Panc1 (cell line): Measurements from ENCODE around the gene ZDHHC19. TPM values are rescaled to one million over a fixed set of nuclear protein-coding genes. Genes with fewer than 3 reads are reported as not detected.

ENCODE experiments used
- ATAC-seq: fragments of 200-7000 bp; cut with Tn5 transposase; 2 replicates; pipeline ENCODE4 v1.9.1; 2020; ENCODE audit warnings: mild to moderate bottlenecking, moderate library complexity
- BruUV-seq: library from RNA; stranded (reverse); fragments of 400-500 nt; replicated peaks from 2 replicates; lab custom pipeline; 2021; lab: Mats Ljungman, UMichigan
- CTCF ChIA-PET: fragments of 300-600 bp; sonication (Branson Sonifier 250); formaldehyde crosslinking; loops from one replicate; lab custom pipeline; 2022; ENCODE audit warnings: antibody characterized with exemption; lab: Charles Lee
- POLR2A ChIA-PET: fragments of 300-600 bp; sonication (Branson Sonifier 250); formaldehyde crosslinking; loops from one replicate; lab custom pipeline; 2022; ENCODE audit warnings: antibody characterized with exemption; lab: Charles Lee
- DNase-seq: peaks from one replicate; pipeline ENCODE4 v3.0.0-alpha.2; 2010; ENCODE audit warnings: low read depth, low spot score
- H3K27ac ChIP-seq: 2 replicates; pipeline ENCODE4 v1.5.1; 2011; ENCODE audit warnings: mild to moderate bottlenecking, low read length, inconsistent platforms
- H3K27me3 ChIP-seq: fragments of 200-500 bp; sonication (Bioruptor generic); 2 replicates; pipeline ENCODE4 v1.6.0; 2014; ENCODE audit warnings: low read length, inconsistent platforms; ENCODE audit not compliant: control insufficient read depth, insufficient read depth
- H3K36me3 ChIP-seq: fragments of 200-500 bp; sonication (Bioruptor generic); 2 replicates; pipeline ENCODE4 v1.5.1; 2014; ENCODE audit warnings: inconsistent platforms, mild to moderate bottlenecking, low read length, moderate library complexity; ENCODE audit not compliant: control insufficient read depth, insufficient read depth
- H3K4me1 ChIP-seq: 2 replicates; pipeline ENCODE4 v1.5.1; 2011; ENCODE audit warnings: inconsistent platforms, mild to moderate bottlenecking, low read length, moderate library complexity; ENCODE audit not compliant: control insufficient read depth, insufficient read depth
- H3K4me3 ChIP-seq, 2 experiments: 2 replicates each; pipeline ENCODE4 v1.5.1; 2011 to 2012; ENCODE audit warnings: low read depth in 2 of 2, low read length in 2 of 2, mild to moderate bottlenecking in 2 of 2, inconsistent platforms in 1 of 2, moderate library complexity in 1 of 2
- H3K9me3 ChIP-seq: fragments of 200-500 bp; sonication (Bioruptor generic); 2 replicates; pipeline ENCODE4 v1.5.1; 2014; ENCODE audit warnings: low read depth, mild to moderate bottlenecking, inconsistent platforms, low read length, moderate library complexity; ENCODE audit not compliant: control insufficient read depth, insufficient read depth
- POLR2AphosphoS5 ChIP-seq: IDR thresholded peaks from 2 replicates; pipeline ENCODE4 v1.6.1; 2012; ENCODE audit warnings: mild to moderate bottlenecking, low read depth, low read length, moderate library complexity
- SIN3A ChIP-seq: IDR thresholded peaks from 2 replicates; pipeline ENCODE4 v1.6.1; 2012; ENCODE audit warnings: low read depth, mild to moderate bottlenecking, low read length, moderate library complexity, borderline replicate concordance; ENCODE audit not compliant: insufficient read depth
- TCF7L2 ChIP-seq: IDR thresholded peaks from 2 replicates; pipeline ENCODE4 v1.6.1; 2011; ENCODE audit warnings: mild to moderate bottlenecking, low read depth, low read length, inconsistent platforms
- in situ Hi-C: cut with HindIII; loops from 2 replicates; pipeline ENCODE4 v1.10.0; 2016; ENCODE audit warnings: low sequenced_read_pairs, low pct_unique_long_range_greater_than_20kb
- intact Hi-C: fragments of 100-400 bp; cut with micrococcal nuclease; formaldehyde crosslinking; loops from one replicate; pipeline ENCODE4 v1.10.0; 2022; ENCODE audit not compliant: unreplicated experiment
- total RNA-seq: library from RNA; stranded (reverse); gene quantifications from one replicate; pipeline ENCODE4 v1.2.1, GENCODE V29; 2021; ENCODE audit not compliant: unreplicated experiment
- TF ChIP-seq, protein P1 (sequence below), 2 experiments: IDR thresholded peaks; 2 replicates each; pipeline ENCODE4 v1.6.1; 2011 to 2012; ENCODE audit warnings: low read depth in 2 of 2, control low read depth in 1 of 2, low read length in 1 of 2, mild to moderate bottlenecking in 1 of 2, moderate library complexity in 1 of 2; ENCODE audit not compliant: insufficient read depth in 1 of 2
- TF ChIP-seq, protein P2 (sequence below): fragments of 450-650 bp; IDR thresholded peaks from 2 replicates; pipeline ENCODE4 v1.5.1; 2017; ENCODE audit warnings: mild to moderate bottlenecking

Gene ZDHHC19
- total RNA-seq, 1 experiment from 2014 or later: 0.33 TPM

DNA sequence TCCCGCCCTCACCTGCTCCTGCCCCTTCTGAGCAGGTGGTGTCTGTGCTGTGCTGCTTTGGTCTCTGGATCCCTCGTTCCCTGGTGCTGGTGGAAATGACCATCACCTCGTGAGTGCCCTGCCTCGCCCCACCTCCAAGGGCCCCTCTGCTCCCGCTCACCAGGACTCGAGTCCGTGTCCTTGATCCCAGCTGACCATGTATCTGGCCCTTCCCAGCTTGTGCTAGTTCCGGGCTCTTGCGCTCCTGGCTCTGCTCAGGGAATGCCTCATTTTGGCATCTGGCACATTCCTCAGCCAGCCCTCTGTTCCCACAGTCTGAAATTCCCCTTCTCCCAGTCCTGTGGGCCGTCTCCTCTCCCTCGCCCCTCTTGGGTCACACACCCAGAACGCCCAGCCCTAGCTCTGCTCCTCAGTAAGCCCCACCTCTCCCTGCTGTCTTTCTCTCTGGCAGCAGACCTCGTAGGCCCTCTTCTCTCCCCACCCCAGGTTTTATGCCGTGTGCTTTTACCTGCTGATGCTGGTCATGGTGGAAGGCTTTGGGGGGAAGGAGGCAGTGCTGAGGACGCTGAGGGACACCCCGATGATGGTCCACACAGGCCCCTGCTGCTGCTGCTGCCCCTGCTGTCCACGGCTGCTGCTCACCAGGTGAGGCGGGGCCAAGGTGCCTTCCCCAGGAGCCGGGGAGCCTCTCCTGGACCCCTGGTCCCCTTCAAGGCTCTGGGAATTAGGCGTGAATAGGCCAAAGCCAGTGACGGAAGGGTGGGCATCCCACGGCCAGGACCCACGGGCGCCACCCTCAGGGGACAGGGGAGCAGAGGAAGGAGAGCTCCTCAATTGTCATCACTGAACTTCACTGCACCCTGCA is 16.7 kb upstream of the ZDHHC19 start:
- ChIA-PET POLR2A (no interaction called here), CTCF (interaction anchor here (0.5 kb wide), 1 partner anchor 13 kb away, joined by 3 read pairs; no protein-coding TSS in a partner anchor)
- in situ Hi-C loops: no loop called here

DNA sequence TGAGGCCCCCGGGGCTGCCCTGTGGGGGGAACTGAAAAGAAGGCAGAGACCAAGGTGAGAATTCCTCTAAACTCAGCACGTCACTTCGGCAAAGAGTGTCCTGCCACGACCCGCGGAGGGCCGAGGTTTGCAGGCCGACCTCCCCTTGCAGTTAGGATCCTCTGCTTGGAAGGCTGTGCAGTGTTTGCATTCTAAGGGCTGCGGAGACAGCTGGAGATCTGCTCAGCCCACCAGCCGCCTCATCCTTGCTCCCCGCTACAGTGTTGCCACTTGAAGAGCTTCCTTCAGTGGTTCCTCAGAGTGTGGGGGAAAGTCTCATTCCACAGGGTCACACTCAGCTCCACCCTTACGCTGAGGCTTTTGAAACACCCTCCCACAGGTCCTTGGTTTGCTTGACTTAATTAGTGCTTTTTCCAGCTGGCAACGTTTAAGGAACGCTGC is 15.9 kb upstream of the ZDHHC19 start:
- Histone ChIP-seq H3K27ac (no peak overlapping the region), H3K4me1 (no peaks in the 10 kb centered on the region), H3K9me3 (no peaks in the 10 kb centered on the region), H3K36me3 (no peaks in the 10 kb centered on the region), H3K27me3 (no peaks in the 10 kb centered on the region), H3K4me3 (no peak overlapping the region)
- in situ Hi-C loops (no loop called here), intact Hi-C loops (no loop called here)
- CTCF ChIA-PET: interaction anchor here (0.5 kb wide), 1 partner anchor 14 kb away, joined by 3 read pairs; no protein-coding TSS in a partner anchor
- ATAC-seq: peak; percentile 18; the same call in 1 of the 2 replicates
- no peak for DNase-seq
- POLR2A ChIA-PET: no interaction called here
- TF ChIP-seq TCF7L2 (no peak), POLR2AphosphoS5 (no peak), SIN3A (no peak)
- TF ChIP-seq, protein P1, sequence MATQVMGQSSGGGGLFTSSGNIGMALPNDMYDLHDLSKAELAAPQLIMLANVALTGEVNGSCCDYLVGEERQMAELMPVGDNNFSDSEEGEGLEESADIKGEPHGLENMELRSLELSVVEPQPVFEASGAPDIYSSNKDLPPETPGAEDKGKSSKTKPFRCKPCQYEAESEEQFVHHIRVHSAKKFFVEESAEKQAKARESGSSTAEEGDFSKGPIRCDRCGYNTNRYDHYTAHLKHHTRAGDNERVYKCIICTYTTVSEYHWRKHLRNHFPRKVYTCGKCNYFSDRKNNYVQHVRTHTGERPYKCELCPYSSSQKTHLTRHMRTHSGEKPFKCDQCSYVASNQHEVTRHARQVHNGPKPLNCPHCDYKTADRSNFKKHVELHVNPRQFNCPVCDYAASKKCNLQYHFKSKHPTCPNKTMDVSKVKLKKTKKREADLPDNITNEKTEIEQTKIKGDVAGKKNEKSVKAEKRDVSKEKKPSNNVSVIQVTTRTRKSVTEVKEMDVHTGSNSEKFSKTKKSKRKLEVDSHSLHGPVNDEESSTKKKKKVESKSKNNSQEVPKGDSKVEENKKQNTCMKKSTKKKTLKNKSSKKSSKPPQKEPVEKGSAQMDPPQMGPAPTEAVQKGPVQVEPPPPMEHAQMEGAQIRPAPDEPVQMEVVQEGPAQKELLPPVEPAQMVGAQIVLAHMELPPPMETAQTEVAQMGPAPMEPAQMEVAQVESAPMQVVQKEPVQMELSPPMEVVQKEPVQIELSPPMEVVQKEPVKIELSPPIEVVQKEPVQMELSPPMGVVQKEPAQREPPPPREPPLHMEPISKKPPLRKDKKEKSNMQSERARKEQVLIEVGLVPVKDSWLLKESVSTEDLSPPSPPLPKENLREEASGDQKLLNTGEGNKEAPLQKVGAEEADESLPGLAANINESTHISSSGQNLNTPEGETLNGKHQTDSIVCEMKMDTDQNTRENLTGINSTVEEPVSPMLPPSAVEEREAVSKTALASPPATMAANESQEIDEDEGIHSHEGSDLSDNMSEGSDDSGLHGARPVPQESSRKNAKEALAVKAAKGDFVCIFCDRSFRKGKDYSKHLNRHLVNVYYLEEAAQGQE (IDR thresholded peaks at IDR 0.05; ENCODE audit: insufficient read depth in 1 of 2, low read depth in 2 of 2, low read length in 1 of 2): no peak
- TF ChIP-seq, protein P2, sequence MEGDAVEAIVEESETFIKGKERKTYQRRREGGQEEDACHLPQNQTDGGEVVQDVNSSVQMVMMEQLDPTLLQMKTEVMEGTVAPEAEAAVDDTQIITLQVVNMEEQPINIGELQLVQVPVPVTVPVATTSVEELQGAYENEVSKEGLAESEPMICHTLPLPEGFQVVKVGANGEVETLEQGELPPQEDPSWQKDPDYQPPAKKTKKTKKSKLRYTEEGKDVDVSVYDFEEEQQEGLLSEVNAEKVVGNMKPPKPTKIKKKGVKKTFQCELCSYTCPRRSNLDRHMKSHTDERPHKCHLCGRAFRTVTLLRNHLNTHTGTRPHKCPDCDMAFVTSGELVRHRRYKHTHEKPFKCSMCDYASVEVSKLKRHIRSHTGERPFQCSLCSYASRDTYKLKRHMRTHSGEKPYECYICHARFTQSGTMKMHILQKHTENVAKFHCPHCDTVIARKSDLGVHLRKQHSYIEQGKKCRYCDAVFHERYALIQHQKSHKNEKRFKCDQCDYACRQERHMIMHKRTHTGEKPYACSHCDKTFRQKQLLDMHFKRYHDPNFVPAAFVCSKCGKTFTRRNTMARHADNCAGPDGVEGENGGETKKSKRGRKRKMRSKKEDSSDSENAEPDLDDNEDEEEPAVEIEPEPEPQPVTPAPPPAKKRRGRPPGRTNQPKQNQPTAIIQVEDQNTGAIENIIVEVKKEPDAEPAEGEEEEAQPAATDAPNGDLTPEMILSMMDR: no peak
- BruUV-seq: no TSS peak

More for the DNA sequence above, 16.7 kb upstream of the ZDHHC19 start:
- H3K27me3 ChIP-seq: no peaks in the 10 kb centered on the region
- BruUV-seq: no TSS peak
- intact Hi-C loops: no loop called here
- H3K9me3 ChIP-seq: no peaks in the 10 kb centered on the region
- ATAC-seq (peak; percentile 36), DNase-seq (no peak)
- no peak overlapping the region for H3K27ac ChIP-seq
- TF ChIP-seq POLR2AphosphoS5: no peak
- no peaks in the 10 kb centered on the region for H3K4me1 ChIP-seq
- no peak overlapping the region for H3K4me3 ChIP-seq
- no peaks in the 10 kb centered on the region for H3K36me3 ChIP-seq
